Colonic mucosa (tissue), 4 donors: ENCODE data around the gene NCAPG2. TPM values are rescaled to one million over a fixed set of nuclear protein-coding genes. Genes with fewer than 3 reads are reported as not detected.
"Not testable (repeated sequence)": the region's sequence is repeated elsewhere in the genome, so short reads cannot be mapped to it uniquely, and the experiment has no call there.

Experiments used
- DNase-seq: peaks from one replicate; pipeline ENCODE4 v3.0.0-alpha.2; 2020
- H3K27ac ChIP-seq: fragments of 200-600 bp; one replicate; pipeline ENCODE4 v1.8.0; 2021
- H3K27me3 ChIP-seq: fragments of 200-600 bp; one replicate; pipeline ENCODE4 v1.8.0; 2021
- H3K36me3 ChIP-seq: fragments of 200-600 bp; one replicate; pipeline ENCODE4 v1.8.0; 2021
- H3K4me1 ChIP-seq: fragments of 200-600 bp; one replicate; pipeline ENCODE4 v1.8.0; 2021; ENCODE audit warnings: mild to moderate bottlenecking
- H3K4me3 ChIP-seq: fragments of 200-600 bp; one replicate; pipeline ENCODE4 v1.8.0; 2021
- H3K9ac ChIP-seq, 2 donors: one replicate each; pipeline ENCODE4 v1.7.0; 2013; ENCODE audit warnings: control low read depth in 2 of 2, low read depth in 2 of 2, low read length in 2 of 2
- H3K9me3 ChIP-seq: fragments of 200-600 bp; one replicate; pipeline ENCODE4 v1.8.0; 2021
- CTCF ChIP-seq: fragments of 200-600 bp; IDR thresholded peaks from one replicate; pipeline ENCODE4 v1.8.0; 2022; ENCODE audit warnings: antibody characterized with exemption, mild to moderate bottlenecking
- intact Hi-C: fragments of 100-400 bp; cut with DNase I; formaldehyde crosslinking; loops from one replicate; pipeline ENCODE4 v1.14.1; 2022
- total RNA-seq, 2 donors: library from RNA; stranded (reverse); fragmentation: NEBNext Ultra II Directional in 1 of 2; extraction: Animal tissue kit (Norgen Biotek cat#: 25700) in 1 of 2; gene quantifications; one replicate each; pipeline ENCODE4 v1.2.1, GENCODE V29; 2021
- donor health status: healthy.
- donor health status: DM: no; HTN: no; CAD: no.
- donor health status: DM: no; HTN: no; CAD: no.

Gene NCAPG2
- total RNA-seq, 2 donors from 2014 or later = 15.0 to 48.4 TPM

DNA sequence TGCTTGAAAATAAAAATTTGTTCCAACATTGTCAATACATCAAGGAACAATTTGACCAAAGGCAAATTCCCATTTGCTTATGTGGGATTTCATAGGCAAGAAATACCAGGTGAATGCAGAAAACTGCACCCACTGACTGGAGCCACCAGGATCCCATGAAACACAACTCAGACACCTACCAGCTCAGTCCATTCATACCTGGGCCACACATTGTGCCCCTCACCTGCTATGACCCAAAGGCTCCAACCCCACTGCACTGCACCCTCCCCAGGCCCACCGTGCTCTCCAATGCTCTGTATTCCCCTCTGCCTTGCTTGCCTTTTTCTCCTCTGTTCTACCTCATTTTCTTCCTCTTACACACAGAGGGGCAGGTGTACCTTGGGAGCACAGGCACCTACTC lies 5.3 kb downstream of the NCAPG2 start:
- intact Hi-C loops = no loop called here
- no peaks in the 10 kb centered on the region for H3K9me3 ChIP-seq
- DNase-seq = no peak
- TF ChIP-seq CTCF = no peak
- H3K27me3 ChIP-seq = no peaks in the 10 kb centered on the region
- H3K4me1 ChIP-seq = no peaks in the 10 kb centered on the region
- no peak overlapping the region for H3K27ac ChIP-seq
- no peaks in the 10 kb centered on the region for H3K36me3 ChIP-seq
- H3K4me3 ChIP-seq = no peak overlapping the region
- H3K9ac ChIP-seq = no peak overlapping the region

DNA sequence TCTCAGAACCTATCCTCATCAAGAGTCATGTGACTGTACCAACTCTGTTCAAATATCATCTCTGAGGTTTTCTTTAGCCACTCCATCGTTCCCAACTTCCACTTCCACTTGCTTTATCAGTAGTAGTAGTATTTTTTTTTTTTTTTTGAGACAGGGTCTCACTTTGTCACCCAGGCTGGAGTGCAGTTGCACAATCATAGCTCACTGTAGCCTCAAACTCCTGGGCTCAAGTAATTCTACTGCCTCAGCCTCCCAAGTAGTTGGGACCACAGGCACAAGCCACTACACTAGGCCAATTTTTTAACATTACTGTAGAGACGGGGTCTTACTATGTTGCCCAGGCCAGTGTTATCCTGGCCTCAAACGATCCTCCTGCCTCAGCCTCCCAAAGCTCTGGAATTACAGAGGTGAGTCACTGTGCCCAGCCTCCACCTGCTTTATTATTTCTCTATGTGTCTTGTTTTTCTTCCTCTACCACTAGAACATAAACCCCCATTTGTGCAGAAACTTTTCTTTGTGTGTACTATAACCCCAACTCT lies 5.9 kb downstream of the NCAPG2 start:
- H3K9me3 ChIP-seq = no peaks in the 10 kb centered on the region
- no peak overlapping the region for H3K9ac ChIP-seq
- no peak overlapping the region for H3K4me3 ChIP-seq
- no peak overlapping the region for H3K27ac ChIP-seq
- no peaks in the 10 kb centered on the region for H3K36me3 ChIP-seq
- TF ChIP-seq CTCF = no peak
- no peaks in the 10 kb centered on the region for H3K27me3 ChIP-seq
- DNase-seq = no peak
- intact Hi-C loops = no loop called here
- H3K4me1 ChIP-seq = no peaks in the 10 kb centered on the region

DNA sequence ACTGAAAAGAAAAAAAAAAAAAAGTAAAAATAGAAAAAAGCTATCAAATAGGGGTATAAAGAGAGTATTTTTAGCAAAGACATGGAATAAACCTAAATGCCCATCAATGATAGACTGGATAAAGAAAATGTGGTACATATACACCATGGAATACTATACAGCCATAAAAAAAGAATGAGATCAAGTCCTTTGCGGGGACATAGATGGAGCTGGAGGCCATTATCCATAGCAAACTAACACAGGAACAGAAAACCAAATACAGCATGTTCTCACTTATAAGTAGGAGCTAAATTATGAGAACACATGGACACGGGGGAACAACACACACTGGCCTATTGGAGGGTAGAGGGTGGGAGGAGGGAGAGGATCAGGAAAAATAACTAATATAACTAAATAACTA lies 7.0 kb downstream of the NCAPG2 start:
- H3K4me3 ChIP-seq, DNase-seq, H3K9me3 ChIP-seq, H3K36me3 ChIP-seq, intact Hi-C loops, H3K27ac ChIP-seq, H3K27me3 ChIP-seq, H3K4me1 ChIP-seq, H3K9ac ChIP-seq: not testable (repeated sequence)

DNA sequence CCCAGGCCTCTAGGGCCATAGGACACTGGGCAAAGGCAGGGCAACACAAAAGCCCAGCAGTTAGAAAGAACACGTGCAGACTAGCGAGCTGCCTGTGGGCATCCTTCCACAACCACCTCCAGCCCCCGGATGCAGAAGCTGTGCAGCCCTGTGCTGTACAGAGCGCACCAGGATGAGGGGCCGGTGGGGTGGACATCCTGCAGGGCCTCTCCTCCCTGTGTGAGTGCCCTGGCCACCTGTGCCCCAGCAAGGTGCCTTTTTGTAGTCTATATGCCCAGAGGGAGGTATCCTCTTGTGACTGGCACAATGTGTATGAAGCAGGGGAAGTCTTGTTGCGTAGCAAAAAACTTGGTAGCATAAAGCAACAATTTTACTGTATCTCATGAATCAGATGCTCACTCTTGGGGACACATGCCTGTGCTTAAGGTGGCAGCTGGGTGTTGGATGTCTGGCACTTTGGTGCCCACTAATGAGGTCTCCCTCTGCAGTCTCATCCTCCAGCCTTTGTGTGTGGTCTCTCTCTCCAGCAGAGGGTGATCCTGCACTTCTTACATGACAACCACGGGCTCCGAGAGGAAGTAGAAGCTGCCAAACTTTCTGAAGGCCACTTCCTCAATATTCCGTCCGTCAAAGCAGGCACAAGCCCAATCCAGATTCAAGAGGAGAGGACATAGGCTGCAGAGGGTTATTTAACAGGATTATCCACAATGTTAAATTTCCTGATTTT lies 8.7 kb downstream of the NCAPG2 start:
- H3K27ac ChIP-seq = peak overlapping the region; percentile 7
- intact Hi-C loops = loop anchor here (2.0 kb wide), 1 partner anchor 281 kb away; no protein-coding TSS in a partner anchor
- TF ChIP-seq CTCF = peak; percentile 60
- no peaks in the 10 kb centered on the region for H3K4me1 ChIP-seq
- H3K36me3 ChIP-seq = no peaks in the 10 kb centered on the region
- H3K27me3 ChIP-seq = no peaks in the 10 kb centered on the region
- DNase-seq = peak; percentile 75
- no peaks in the 10 kb centered on the region for H3K9me3 ChIP-seq
- no peak overlapping the region for H3K4me3 ChIP-seq
- H3K9ac ChIP-seq = no peak overlapping the region

DNA sequence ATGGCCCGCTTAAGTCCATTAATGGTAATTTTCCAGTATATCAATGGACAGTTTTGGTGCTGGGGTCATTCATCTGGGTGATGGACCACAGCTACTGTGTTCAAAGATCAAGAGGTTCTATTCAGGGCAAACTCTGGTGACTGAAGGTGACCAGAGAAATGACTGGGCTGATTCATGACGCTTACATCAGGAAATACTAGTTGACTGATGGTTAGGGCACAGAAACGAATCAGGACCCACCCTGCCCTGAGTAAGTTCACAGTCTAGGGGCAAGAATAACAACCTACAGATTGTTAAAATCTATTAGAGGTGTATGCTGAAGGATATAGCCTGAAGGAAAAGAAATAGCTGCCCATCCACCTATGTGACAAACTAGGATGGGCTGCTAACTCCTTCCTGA lies 9.5 kb downstream of the NCAPG2 start:
- no peak overlapping the region for H3K4me3 ChIP-seq
- TF ChIP-seq CTCF = no peak
- no peak overlapping the region for H3K27ac ChIP-seq
- no peaks in the 10 kb centered on the region for H3K36me3 ChIP-seq
- DNase-seq = no peak
- no peak overlapping the region for H3K9ac ChIP-seq
- H3K27me3 ChIP-seq = no peaks in the 10 kb centered on the region
- no peaks in the 10 kb centered on the region for H3K4me1 ChIP-seq
- no peaks in the 10 kb centered on the region for H3K9me3 ChIP-seq
- intact Hi-C loops = loop anchor here (2.0 kb wide), 1 partner anchor 282 kb away; no protein-coding TSS in a partner anchor

DNA sequence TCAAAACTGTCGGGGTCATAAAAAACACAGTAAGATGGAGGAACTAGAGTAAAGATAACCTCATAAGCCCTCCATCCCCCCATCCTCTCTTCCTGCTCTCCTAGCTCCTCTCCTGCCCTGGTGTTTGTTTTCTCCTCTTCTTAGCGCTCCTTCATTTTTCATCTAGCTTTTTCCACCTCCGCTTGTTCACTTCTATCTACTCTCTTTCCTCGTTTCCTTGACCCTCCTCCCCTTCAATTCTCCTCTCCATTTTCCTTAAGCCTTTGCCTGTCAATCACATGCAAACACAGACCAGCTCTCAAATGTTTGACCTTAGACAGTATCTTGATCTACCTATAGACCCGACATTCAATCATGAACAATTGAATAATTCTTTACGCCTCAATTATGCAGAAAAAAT lies 10.0 kb downstream of the NCAPG2 start:
- Histone ChIP-seq H3K4me3 (no peak overlapping the region), H3K9ac (no peak overlapping the region), H3K27me3 (no peaks in the 10 kb centered on the region), H3K27ac (no peak overlapping the region), H3K4me1 (no peaks in the 10 kb centered on the region), H3K36me3 (no peaks in the 10 kb centered on the region), H3K9me3 (no peaks in the 10 kb centered on the region)
- intact Hi-C loops = loop anchor here (2.0 kb wide), 1 partner anchor 282 kb away; no protein-coding TSS in a partner anchor
- no peak for DNase-seq
- no peak for TF ChIP-seq CTCF
